ENCODE data around the gene PRKD1. TPM values are rescaled to one million over a fixed set of nuclear protein-coding genes. Genes with fewer than 3 reads are reported as not detected.

PRKD1 gene
- total RNA-seq, 1 experiment from 2014 or later, result 2.7 TPM

- no peak overlapping the region for H3K27ac Mint-ChIP-seq
- H3K23me2 ChIP-seq (ENCODE audit: insufficient read length, low read depth, low read length, poor library complexity, severe bottlenecking), result no peaks in the 10 kb centered on the region
- no peaks in the 10 kb centered on the region for H3K79me2 ChIP-seq (ENCODE audit: insufficient read depth, low read length)
- H2BK20ac ChIP-seq (ENCODE audit: low read depth, low read length, poor library complexity, severe bottlenecking), result no peak overlapping the region
- no peaks in the 10 kb centered on the region for H3K9me3 Mint-ChIP-seq
- H3K4me2 ChIP-seq (ENCODE audit: insufficient read depth, insufficient read length, low read length), result no peak overlapping the region
- H3K23ac ChIP-seq (ENCODE audit: insufficient read length, low read depth, low read length), result no peak overlapping the region
- H3K27ac ChIP-seq (ENCODE audit: insufficient read length, low read depth, low read length), result no peak overlapping the region
- H2BK5ac ChIP-seq (ENCODE audit: insufficient read length, low read length), result no peak overlapping the region
- no peaks in the 10 kb centered on the region for H3K9me3 ChIP-seq (ENCODE audit: control insufficient read depth, low read depth, low read length)
- no peak overlapping the region for H3K4ac ChIP-seq (ENCODE audit: low read depth, low read length)
- no peak overlapping the region for H3K18ac ChIP-seq (ENCODE audit: insufficient read length, low read depth, low read length)
- H3K36me3 Mint-ChIP-seq (ENCODE audit: insufficient read depth in 1 of 3, low read depth in 3 of 3), result no peaks in the 10 kb centered on the region
- no peak for DNase-seq
- H3K79me1 ChIP-seq (ENCODE audit: insufficient read depth, low read depth, low read length, poor library complexity, severe bottlenecking), result no peaks in the 10 kb centered on the region
- H2BK12ac ChIP-seq (ENCODE audit: insufficient read length, low read depth, low read length), result no peak overlapping the region
- H3K4me3 Mint-ChIP-seq, result no peak overlapping the region
- no peaks in the 10 kb centered on the region for H3K27me3 ChIP-seq (ENCODE audit: insufficient read depth, low read length)
- H4K20me1 ChIP-seq (ENCODE audit: control insufficient read depth, insufficient read depth, insufficient read length), result no peaks in the 10 kb centered on the region
- no peaks in the 10 kb centered on the region; the same call in 1 of the 2 replicates for H3K27me3 Mint-ChIP-seq (ENCODE audit: low read depth)
- no peak overlapping the region for H2BK15ac ChIP-seq (ENCODE audit: low read depth, low read length)
- H2AFZ ChIP-seq (ENCODE audit: low read length), result no peak overlapping the region
- no peak overlapping the region for H4K5ac ChIP-seq (ENCODE audit: insufficient read length, low read depth, low read length)
- no peak overlapping the region for H3K9ac ChIP-seq (ENCODE audit: extremely low read depth, insufficient read length, low read length)
- H3K4me1 Mint-ChIP-seq, result peaks cover 3 to 4% of the 10 kb centered on the region in 2 experiments
- H3K4me1 ChIP-seq (ENCODE audit: insufficient read depth, low read length), result no peaks in the 10 kb centered on the region
- H3K14ac ChIP-seq (ENCODE audit: insufficient read depth, low read length), result no peak overlapping the region
- H4K91ac ChIP-seq (ENCODE audit: insufficient read length, low read depth, low read length), result no peak overlapping the region
- H3K56ac ChIP-seq (ENCODE audit: insufficient read length, low read depth, low read length), result no peak overlapping the region
- H2AK5ac ChIP-seq (ENCODE audit: insufficient read length, low read length), result no peak overlapping the region
- no peak overlapping the region for H2BK120ac ChIP-seq (ENCODE audit: low read depth, low read length, poor library complexity, severe bottlenecking)
- no peak for TF ChIP-seq CTCF (conservative IDR thresholded peaks at IDR 0.05)
- H4K8ac ChIP-seq (replicated peaks; ENCODE audit: insufficient read length, low read depth, low read length), result no peak overlapping the region
- H3T11ph ChIP-seq (ENCODE audit: low read length), result no peak overlapping the region
Measured at GRCh38 chr14:29892327-29892726, 35.3 kb downstream of the PRKD1 start.
